ENCODE data around the gene ADRM1.

ADRM1 gene

DNA sequence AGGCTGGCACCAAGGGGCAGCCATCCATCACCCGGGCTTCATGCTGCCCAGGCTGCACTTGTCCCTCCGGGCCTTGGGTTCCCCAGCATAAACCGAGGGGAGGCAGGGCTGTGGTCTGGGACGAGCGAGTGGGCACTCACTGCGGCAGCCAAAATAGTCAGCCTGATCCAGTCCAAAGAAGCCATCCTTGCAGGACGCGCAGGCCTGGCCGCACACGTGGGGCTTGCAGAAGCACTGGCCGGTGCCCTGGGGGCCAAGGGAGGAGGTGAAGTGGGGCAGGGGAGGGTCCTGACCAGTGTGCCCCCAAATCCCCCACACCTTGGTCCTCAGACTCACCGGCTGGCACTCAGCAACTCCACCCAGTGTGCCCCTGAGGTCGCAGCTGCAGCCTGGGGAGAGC, 32.1 kb downstream of the ADRM1 start:
- no peak overlapping the region for H3K27ac ChIP-seq
- peaks cover 54% of the 10 kb centered on the region for H3K36me3 ChIP-seq (replicated peaks)

DNA sequence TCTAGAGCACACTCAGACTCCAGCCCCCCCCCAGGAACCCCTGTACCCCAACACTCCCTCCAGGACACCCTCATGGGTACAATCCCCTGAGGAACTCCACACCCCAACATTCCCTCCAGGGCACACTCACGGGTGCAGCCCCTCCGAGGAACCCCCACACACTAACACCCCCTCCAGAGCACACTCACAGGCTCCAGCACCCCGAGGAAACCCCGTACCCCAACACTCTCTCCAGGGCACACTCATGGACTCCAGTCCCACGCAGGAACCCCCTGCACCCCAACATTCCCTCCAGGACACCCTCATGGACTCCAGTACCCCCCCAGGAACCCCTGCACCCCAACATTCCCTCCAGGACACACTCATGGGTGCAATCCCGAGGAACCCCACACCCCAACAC, 32.7 kb downstream of the ADRM1 start:
- in situ Hi-C loops (cut with HindIII; ENCODE audit: low pct_ligation_motif_present, low sequenced_read_pairs): no loop called here
- no peak for DNase-seq
- no peak overlapping the region for H3K4me3 ChIP-seq (ENCODE audit: low read depth, low read length)
- TF ChIP-seq, protein P1, sequence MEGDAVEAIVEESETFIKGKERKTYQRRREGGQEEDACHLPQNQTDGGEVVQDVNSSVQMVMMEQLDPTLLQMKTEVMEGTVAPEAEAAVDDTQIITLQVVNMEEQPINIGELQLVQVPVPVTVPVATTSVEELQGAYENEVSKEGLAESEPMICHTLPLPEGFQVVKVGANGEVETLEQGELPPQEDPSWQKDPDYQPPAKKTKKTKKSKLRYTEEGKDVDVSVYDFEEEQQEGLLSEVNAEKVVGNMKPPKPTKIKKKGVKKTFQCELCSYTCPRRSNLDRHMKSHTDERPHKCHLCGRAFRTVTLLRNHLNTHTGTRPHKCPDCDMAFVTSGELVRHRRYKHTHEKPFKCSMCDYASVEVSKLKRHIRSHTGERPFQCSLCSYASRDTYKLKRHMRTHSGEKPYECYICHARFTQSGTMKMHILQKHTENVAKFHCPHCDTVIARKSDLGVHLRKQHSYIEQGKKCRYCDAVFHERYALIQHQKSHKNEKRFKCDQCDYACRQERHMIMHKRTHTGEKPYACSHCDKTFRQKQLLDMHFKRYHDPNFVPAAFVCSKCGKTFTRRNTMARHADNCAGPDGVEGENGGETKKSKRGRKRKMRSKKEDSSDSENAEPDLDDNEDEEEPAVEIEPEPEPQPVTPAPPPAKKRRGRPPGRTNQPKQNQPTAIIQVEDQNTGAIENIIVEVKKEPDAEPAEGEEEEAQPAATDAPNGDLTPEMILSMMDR (IDR thresholded peaks at IDR 0.05; ENCODE audit: low read depth, low read length, missing control alignments): no peak
- no peaks in the 10 kb centered on the region for H3K27me3 ChIP-seq (replicated peaks)
- H3K27ac ChIP-seq: no peak overlapping the region
- H3K36me3 ChIP-seq (replicated peaks): peaks cover 52% of the 10 kb centered on the region

More for the DNA sequence above, 32.1 kb downstream of the ADRM1 start:
- DNase-seq: no peak
- Histone ChIP-seq H3K4me3 (ENCODE audit: low read depth, low read length) (no peak overlapping the region), H3K27me3 (replicated peaks) (no peaks in the 10 kb centered on the region)
- in situ Hi-C loops (cut with HindIII; ENCODE audit: low pct_ligation_motif_present, low sequenced_read_pairs): no loop called here
- TF ChIP-seq, protein P1 (IDR thresholded peaks at IDR 0.05; ENCODE audit: low read depth, low read length, missing control alignments): no peak

- TF ChIP-seq, protein P1 (IDR thresholded peaks at IDR 0.05; ENCODE audit: low read depth, low read length, missing control alignments): no peak
- no peak for DNase-seq
- Histone ChIP-seq H3K36me3 (replicated peaks) (peaks cover 48% of the 10 kb centered on the region), H3K4me3 (ENCODE audit: low read depth, low read length) (no peak overlapping the region), H3K27me3 (replicated peaks) (no peaks in the 10 kb centered on the region), H3K27ac (no peak overlapping the region)
- in situ Hi-C loops (cut with HindIII; ENCODE audit: low pct_ligation_motif_present, low sequenced_read_pairs): no loop called here
Measured at GRCh38 chr20:62336329-62336728, 33.5 kb downstream of the ADRM1 start.

DNA sequence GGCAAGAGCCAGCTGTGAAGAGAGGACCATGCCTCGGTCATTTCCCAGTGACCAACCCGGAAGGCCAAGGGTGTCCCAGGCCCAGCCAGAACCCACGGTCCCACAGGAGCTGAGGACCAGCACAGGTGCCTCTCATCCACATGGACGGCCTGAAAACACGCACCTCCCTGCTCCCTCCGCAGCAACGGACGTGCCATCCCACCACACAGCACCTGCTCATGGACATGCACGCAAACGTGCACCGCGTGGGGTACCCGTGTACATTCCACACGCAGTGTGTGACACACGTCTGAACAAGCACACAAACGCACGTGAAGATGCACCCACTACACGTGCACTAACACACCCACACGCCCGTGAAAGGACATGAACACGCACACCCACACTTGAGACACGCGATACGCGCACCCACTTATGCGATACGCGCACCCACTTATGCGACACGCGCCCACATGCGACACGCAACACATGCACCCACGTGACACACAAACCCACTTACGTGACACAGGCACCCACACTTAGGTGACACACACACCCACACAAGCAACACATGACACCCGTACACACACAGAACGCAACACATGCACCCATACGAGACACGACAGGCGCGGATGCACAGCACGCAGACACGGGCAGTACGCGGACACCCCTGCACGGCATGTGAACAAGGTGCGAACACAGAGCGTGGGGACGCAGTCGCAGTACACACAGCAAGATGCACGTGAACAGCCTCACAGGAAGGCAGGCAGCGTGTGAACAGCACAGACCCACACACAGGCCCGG, 34.2 kb downstream of the ADRM1 start:
- H3K27ac ChIP-seq: no peak overlapping the region
- peaks cover 45% of the 10 kb centered on the region for H3K36me3 ChIP-seq (replicated peaks)
- H3K27me3 ChIP-seq (replicated peaks): no peaks in the 10 kb centered on the region
- no peak overlapping the region for H3K4me3 ChIP-seq (ENCODE audit: low read depth, low read length)
- TF ChIP-seq, protein P1 (IDR thresholded peaks at IDR 0.05; ENCODE audit: low read depth, low read length, missing control alignments): no peak
- in situ Hi-C loops (cut with HindIII; ENCODE audit: low pct_ligation_motif_present, low sequenced_read_pairs): no loop called here
- DNase-seq: no peak

DNA sequence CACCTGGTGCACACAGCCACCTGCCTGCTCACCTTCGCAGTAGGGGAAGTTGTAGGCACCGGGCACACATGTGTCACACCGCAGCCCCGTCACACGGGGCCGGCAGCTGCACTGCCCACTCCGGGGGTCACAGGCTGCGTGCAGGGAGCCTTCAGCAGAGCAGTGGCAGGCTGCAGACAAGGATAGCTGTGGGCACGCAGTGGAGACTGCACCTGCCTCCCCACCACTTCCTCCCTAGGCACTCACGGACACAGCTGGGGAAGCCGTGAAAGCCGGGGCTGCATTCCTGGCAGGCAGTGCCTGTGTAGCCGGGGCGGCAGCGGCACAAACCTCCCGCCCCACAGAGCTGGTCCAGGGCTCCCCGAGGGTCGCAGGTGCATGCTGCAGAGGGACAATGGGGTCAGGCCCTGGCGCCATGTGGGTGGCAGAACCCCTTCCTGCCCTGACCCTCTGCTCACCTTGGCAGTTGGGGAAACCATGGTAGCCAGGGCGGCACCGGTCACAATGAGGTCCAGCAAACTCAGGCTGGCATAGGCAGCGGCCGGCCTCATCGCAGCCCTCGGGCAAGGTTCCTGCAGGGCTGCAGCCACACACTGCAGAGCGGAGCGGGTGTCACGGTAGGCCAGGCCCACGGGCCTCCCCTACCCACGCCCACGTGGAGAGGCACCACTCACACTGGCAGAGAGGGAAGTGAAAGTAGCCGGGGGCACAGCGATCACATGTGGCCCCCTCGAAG, 34.9 kb downstream of the ADRM1 start:
- TF ChIP-seq, protein P1 (IDR thresholded peaks at IDR 0.05; ENCODE audit: low read depth, low read length, missing control alignments): no peak
- no peak for DNase-seq
- no peak overlapping the region for H3K27ac ChIP-seq
- H3K27me3 ChIP-seq (replicated peaks): no peaks in the 10 kb centered on the region
- in situ Hi-C loops (cut with HindIII; ENCODE audit: low pct_ligation_motif_present, low sequenced_read_pairs): no loop called here
- H3K36me3 ChIP-seq (replicated peaks): peaks cover 42% of the 10 kb centered on the region
- no peak overlapping the region for H3K4me3 ChIP-seq (ENCODE audit: low read depth, low read length)
